RWPE2 (cell line): ENCODE measurements around the gene C9orf78.

Experiments
- ATAC-seq: fragments of 200-7000 bp; cut with Tn5 transposase; 3 replicates; pipeline ENCODE4 v1.9.1; 2021; ENCODE audit warnings: low read depth
- DNase-seq: peaks from one replicate; pipeline ENCODE4 v3.0.0-alpha.2; 2020; ENCODE audit warnings: low spot score
- H3K27ac ChIP-seq: fragments of 450-650 bp; 2 replicates; pipeline ENCODE4 v1.5.1; 2017; ENCODE audit warnings: mild to moderate bottlenecking; ENCODE audit not compliant: poor library complexity, severe bottlenecking
- H3K27me3 ChIP-seq: fragments of 250-450 bp; sonication (Bioruptor Pico); 2 replicates; pipeline ENCODE4 v1.5.1; 2021; ENCODE audit warnings: mild to moderate bottlenecking, moderate library complexity; ENCODE audit not compliant: insufficient read depth, poor library complexity, severe bottlenecking
- H3K36me3 ChIP-seq: fragments of 250-450 bp; sonication (Bioruptor Pico); 2 replicates; pipeline ENCODE4 v1.5.1; 2020; ENCODE audit warnings: low read depth, mild to moderate bottlenecking, moderate library complexity
- H3K4me1 ChIP-seq: fragments of 250-450 bp; sonication (Bioruptor Pico); 2 replicates; pipeline ENCODE4 v1.5.1; 2021; ENCODE audit warnings: mild to moderate bottlenecking, moderate library complexity; ENCODE audit not compliant: insufficient read depth, poor library complexity, severe bottlenecking
- H3K4me3 ChIP-seq: fragments of 250-450 bp; sonication (Bioruptor Pico); 2 replicates; pipeline ENCODE4 v1.5.1; 2021; ENCODE audit warnings: mild to moderate bottlenecking, moderate library complexity; ENCODE audit not compliant: severe bottlenecking
- H3K9me3 ChIP-seq: fragments of 250-450 bp; sonication (Bioruptor Pico); 2 replicates; pipeline ENCODE4 v1.5.1; 2021; ENCODE audit warnings: mild to moderate bottlenecking, moderate library complexity; ENCODE audit not compliant: severe bottlenecking
- TF ChIP-seq, protein P1 (sequence below): fragments of 450-650 bp; IDR thresholded peaks from one replicate; pipeline ENCODE4 v1.5.1; 2017; ENCODE audit warnings: mild to moderate bottlenecking, moderate library complexity; ENCODE audit not compliant: poor library complexity, severe bottlenecking

Gene C9orf78

DNA sequence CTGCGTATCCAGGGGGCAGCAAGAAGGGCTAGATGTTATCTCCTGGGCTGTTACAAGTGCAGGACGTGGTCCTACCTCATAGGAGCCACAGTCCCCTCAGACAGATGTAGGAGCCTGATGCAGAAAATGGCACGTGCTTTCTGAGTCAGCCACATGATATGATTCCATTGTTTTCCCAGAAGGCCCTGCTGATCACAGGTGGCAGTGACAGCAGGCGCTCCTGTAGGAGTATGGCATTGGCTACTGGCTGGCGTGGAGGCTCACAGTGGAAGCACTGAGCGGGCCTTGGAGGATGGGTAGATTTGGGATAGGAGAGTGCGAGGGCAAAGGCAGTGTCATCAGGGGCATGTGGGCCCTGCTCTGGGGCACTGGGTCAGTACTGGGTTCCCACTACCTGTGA lies 22.1 kb upstream of the C9orf78 start:
- H3K27ac ChIP-seq = no peak overlapping the region
- no peak for ATAC-seq
- DNase-seq = no peak
- H3K9me3 ChIP-seq = no peaks in the 10 kb centered on the region
- no peaks in the 10 kb centered on the region for H3K27me3 ChIP-seq
- peaks cover 9% of the 10 kb centered on the region; the same call in 1 of the 2 replicates for H3K36me3 ChIP-seq
- no peak overlapping the region for H3K4me3 ChIP-seq
- TF ChIP-seq, protein P1, sequence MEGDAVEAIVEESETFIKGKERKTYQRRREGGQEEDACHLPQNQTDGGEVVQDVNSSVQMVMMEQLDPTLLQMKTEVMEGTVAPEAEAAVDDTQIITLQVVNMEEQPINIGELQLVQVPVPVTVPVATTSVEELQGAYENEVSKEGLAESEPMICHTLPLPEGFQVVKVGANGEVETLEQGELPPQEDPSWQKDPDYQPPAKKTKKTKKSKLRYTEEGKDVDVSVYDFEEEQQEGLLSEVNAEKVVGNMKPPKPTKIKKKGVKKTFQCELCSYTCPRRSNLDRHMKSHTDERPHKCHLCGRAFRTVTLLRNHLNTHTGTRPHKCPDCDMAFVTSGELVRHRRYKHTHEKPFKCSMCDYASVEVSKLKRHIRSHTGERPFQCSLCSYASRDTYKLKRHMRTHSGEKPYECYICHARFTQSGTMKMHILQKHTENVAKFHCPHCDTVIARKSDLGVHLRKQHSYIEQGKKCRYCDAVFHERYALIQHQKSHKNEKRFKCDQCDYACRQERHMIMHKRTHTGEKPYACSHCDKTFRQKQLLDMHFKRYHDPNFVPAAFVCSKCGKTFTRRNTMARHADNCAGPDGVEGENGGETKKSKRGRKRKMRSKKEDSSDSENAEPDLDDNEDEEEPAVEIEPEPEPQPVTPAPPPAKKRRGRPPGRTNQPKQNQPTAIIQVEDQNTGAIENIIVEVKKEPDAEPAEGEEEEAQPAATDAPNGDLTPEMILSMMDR = no peak
- no peaks in the 10 kb centered on the region for H3K4me1 ChIP-seq

DNA sequence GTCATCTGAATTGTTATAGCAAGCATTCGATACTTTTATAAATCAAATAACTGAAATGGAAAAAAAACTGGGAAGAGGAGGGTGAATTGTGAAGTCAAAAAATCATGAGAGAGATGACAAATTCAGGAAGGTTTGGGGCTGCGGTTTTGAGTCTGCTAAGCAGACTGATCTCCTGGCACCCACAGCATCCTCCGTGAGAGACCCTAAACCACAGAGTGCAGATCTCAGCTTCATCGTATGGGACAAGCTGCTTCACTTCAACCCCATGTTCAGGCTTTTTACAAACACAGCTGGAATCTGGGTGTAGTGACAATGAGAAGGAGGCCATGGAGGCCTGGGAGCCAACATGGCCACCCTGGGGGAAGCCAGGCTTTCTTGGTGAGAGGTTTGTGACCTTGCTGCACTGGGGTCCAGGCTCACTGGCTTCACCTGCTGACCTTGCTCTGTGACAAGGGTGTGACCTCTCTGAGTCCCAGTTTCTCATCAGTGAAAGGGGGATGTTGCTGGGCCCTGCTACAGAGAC lies 19.6 kb upstream of the C9orf78 start:
- DNase-seq (no peak), ATAC-seq (no peak)
- Histone ChIP-seq H3K27me3 (no peaks in the 10 kb centered on the region), H3K4me3 (no peak overlapping the region), H3K4me1 (no peaks in the 10 kb centered on the region), H3K9me3 (no peaks in the 10 kb centered on the region), H3K27ac (no peak overlapping the region), H3K36me3 (peaks cover 9% of the 10 kb centered on the region; the same call in 1 of the 2 replicates)
- TF ChIP-seq, protein P1 = no peak

DNA sequence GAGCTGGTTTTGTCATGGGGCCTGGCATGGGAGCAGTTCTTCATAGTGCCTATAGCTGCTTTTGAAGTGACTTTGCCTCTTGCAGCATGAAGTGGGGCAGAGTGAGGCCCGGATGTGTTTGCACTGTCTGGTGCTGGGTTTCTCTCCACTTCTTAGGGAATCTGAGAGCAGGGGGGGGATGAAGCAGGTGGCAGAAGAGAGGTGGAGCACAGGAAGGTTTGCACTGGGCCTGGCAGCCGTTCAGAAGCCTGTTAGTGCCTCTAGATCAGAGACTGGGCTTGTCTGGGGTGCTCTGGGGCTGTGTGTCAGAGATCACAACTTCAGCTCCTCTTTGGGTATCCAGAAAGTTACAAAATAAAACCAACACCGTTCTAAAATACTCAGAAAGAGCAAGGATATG lies 18.5 kb upstream of the C9orf78 start:
- ATAC-seq (no peak), DNase-seq (no peak)
- TF ChIP-seq, protein P1 = no peak
- H3K9me3 ChIP-seq = no peaks in the 10 kb centered on the region
- H3K4me1 ChIP-seq = no peaks in the 10 kb centered on the region
- H3K27ac ChIP-seq = no peak overlapping the region
- no peak overlapping the region for H3K4me3 ChIP-seq
- peaks cover 9% of the 10 kb centered on the region; the same call in 1 of the 2 replicates for H3K36me3 ChIP-seq
- no peaks in the 10 kb centered on the region for H3K27me3 ChIP-seq

DNA sequence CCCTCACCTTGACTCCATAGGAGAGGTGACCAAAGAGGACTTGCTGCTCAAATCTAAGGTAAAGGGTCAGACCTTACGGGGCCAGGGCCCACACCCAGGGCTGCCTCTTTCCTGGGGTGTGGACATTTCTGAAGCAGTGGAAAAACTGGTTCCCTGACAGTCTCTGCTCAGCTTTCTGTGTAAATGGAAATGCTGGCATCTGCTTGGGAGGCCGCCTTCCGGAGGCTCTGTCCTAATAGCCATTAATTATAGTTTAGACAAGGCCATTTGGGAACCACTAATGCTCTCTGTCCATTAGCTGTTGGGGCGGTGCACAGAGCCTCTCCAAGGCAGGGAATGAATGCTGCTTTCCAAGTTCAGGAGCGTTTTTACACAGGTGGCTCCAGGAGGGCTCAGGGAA lies 17.5 kb upstream of the C9orf78 start:
- TF ChIP-seq, protein P1 = no peak
- Histone ChIP-seq H3K36me3 (peaks cover 9% of the 10 kb centered on the region; the same call in 1 of the 2 replicates), H3K4me3 (no peak overlapping the region), H3K27ac (no peak overlapping the region), H3K27me3 (no peaks in the 10 kb centered on the region), H3K9me3 (no peaks in the 10 kb centered on the region), H3K4me1 (no peaks in the 10 kb centered on the region)
- ATAC-seq (no peak), DNase-seq (no peak)

DNA sequence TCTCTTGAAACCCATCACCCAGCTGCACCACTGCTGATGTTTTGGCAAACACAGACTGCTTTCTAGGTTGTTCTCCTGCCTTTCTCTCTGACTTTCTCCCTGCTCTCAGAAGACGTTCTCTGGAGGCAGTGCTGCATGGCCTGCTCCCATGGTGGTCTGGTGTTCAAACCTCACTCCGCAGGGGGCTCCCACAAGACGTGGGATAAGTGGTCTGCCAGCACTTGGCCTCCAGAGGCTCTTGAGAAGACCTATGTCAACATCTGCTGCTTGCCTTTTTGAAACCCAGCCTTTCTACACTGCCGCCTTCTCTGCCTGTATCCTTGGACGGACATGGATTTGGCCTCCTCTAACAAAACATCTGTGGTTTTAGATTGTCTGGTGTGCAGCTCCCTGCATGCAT lies 16.7 kb upstream of the C9orf78 start:
- Histone ChIP-seq H3K27me3 (no peaks in the 10 kb centered on the region), H3K27ac (no peak overlapping the region), H3K9me3 (no peaks in the 10 kb centered on the region), H3K4me3 (no peak overlapping the region), H3K36me3 (peaks cover 9% of the 10 kb centered on the region; the same call in 1 of the 2 replicates), H3K4me1 (no peaks in the 10 kb centered on the region)
- TF ChIP-seq, protein P1 = no peak
- no peak for DNase-seq
- no peak for ATAC-seq
